CD4-positive, alpha-beta memory T cell (primary cell): Measurements from ENCODE around the gene MAOA. TPM values are rescaled to one million over a fixed set of nuclear protein-coding genes. Genes with fewer than 3 reads are reported as not detected.
A peak's percentile ranks its signal among the peaks of the same experiment; 100 is the strongest.
"Not testable (repeated sequence)": the region's sequence is repeated elsewhere in the genome, so short reads cannot be mapped to it uniquely, and the experiment has no call there.

Experiments used
- CTCF ChIA-PET: fragments of 350-600 bp; sonication (Branson Sonifier 250); formaldehyde crosslinking; loops from one replicate; lab custom pipeline; 2021; ENCODE audit warnings: inconsistent platforms; ENCODE audit not compliant: partially characterized antibody; lab: Charles Lee
- POLR2A ChIA-PET: fragments of 350-600 bp; sonication (Branson Sonifier 250); formaldehyde crosslinking; loops from one replicate; lab custom pipeline; 2021; ENCODE audit not compliant: partially characterized antibody; lab: Charles Lee
- DNase-seq, 5 donors: peaks; one replicate each; pipeline versions ENCODE4 v3.0.0 to v3.0.0-alpha.2; 2020 to 2022; ENCODE audit warnings: mixed read lengths in 1 of 5
- H3K27ac ChIP-seq: one replicate; pipeline ENCODE4 v1.7.0; 2013; ENCODE audit warnings: low read depth, low read length
- H3K27me3 ChIP-seq: 2 replicates; pipeline ENCODE4 v1.7.0; 2013; ENCODE audit warnings: mild to moderate bottlenecking, low read length, moderate library complexity; ENCODE audit not compliant: insufficient read depth
- H3K36me3 ChIP-seq: 2 replicates; pipeline ENCODE4 v1.7.0; 2013; ENCODE audit warnings: mild to moderate bottlenecking, low read length, moderate library complexity; ENCODE audit not compliant: insufficient read depth
- H3K4me1 ChIP-seq: 2 replicates; pipeline ENCODE4 v1.7.0; 2013; ENCODE audit warnings: mild to moderate bottlenecking, low read length, moderate library complexity; ENCODE audit not compliant: insufficient read depth
- H3K4me3 ChIP-seq, 2 donors: one replicate each; pipeline ENCODE4 v1.7.0; 2013; ENCODE audit warnings: low read length in 2 of 2, mild to moderate bottlenecking in 1 of 2
- H3K9me3 ChIP-seq, 2 donors: one replicate each; pipeline ENCODE4 v1.7.0; 2013; ENCODE audit warnings: low read length in 2 of 2, control low read depth in 1 of 2; ENCODE audit not compliant: control insufficient read depth in 1 of 2
- H3K27ac Mint-ChIP-seq, 7 donors: one replicate each; pipeline ENCODE4 v1.8.0; 2020 to 2021; ENCODE audit warnings: mixed read lengths in 7 of 7, mild to moderate bottlenecking in 6 of 7, inconsistent platforms in 3 of 7, moderate library complexity in 3 of 7
- H3K27me3 Mint-ChIP-seq, 2 donors: one replicate each; pipeline ENCODE4 v1.8.0; 2020 to 2021; ENCODE audit warnings: mixed read lengths in 2 of 2
- H3K36me3 Mint-ChIP-seq, 2 donors: one replicate each; pipeline ENCODE4 v1.8.0; 2020 to 2021; ENCODE audit warnings: mixed read lengths in 2 of 2, inconsistent platforms in 1 of 2, mild to moderate bottlenecking in 1 of 2
- H3K4me1 Mint-ChIP-seq, 4 donors: one replicate each; pipeline ENCODE4 v1.8.0; 2020 to 2021; ENCODE audit warnings: mixed read lengths in 4 of 4, mild to moderate bottlenecking in 1 of 4
- H3K4me3 Mint-ChIP-seq, 8 donors: one replicate each; pipeline ENCODE4 v1.8.0; 2020 to 2021; ENCODE audit warnings: mixed read lengths in 8 of 8, mild to moderate bottlenecking in 7 of 8, moderate library complexity in 6 of 8, inconsistent platforms in 3 of 8
- H3K9me3 Mint-ChIP-seq, 8 donors: one replicate each; pipeline ENCODE4 v1.8.0; 2020 to 2021; ENCODE audit warnings: mixed read lengths in 8 of 8, mild to moderate bottlenecking in 5 of 8, inconsistent platforms in 3 of 8, moderate library complexity in 1 of 8
- intact Hi-C: fragments of 100-400 bp; cut with micrococcal nuclease; formaldehyde crosslinking; loops from one replicate; pipeline ENCODE4 v1.15.1; 2023
- polyA plus RNA-seq, 2 donors: library from polyadenylated mRNA; unstranded; fragments of 300-500 nt; fragmentation: Illumina TruSeq; gene quantifications; one replicate each; pipeline ENCODE4 v1.2.3, GENCODE V29; 2021
- total RNA-seq, 2 experiments: library from RNA; stranded (reverse); gene quantifications; one replicate each; pipeline ENCODE4 v1.2.3, GENCODE V29; 2021

The MAOA gene
- total RNA-seq (under 1 TPM in 1 of 2 experiments, not detected in 1; 0.09 TPM), polyA plus RNA-seq (1 to 10 TPM in 1 of 2 donors, not detected in 1; 6.2 TPM)

GRCh38 chrX:43656005-43656494 is at the start of gene MAOA:
MAOA (plus strand) TSS chrX:43656299; CDS start chrX:43656342, 43 bp downstream.
- Histone ChIP-seq H3K4me3 (peak within 1 kb of the TSS; percentile 52 to 55), H3K4me1 (no peaks in the 10 kb centered on the region), H3K27me3 (no peaks in the 10 kb centered on the region), H3K36me3 (no peaks in the 10 kb centered on the region), H3K27ac (peak within 1 kb of the TSS; percentile 67), H3K9me3 (no peaks in the 10 kb centered on the region)
- ChIA-PET POLR2A (no interaction called here), CTCF (interaction anchor here (1.0 kb wide), 1 partner anchor 13 kb away, joined by 3 read pairs; no protein-coding TSS in a partner anchor)
- Mint-ChIP-seq H3K4me1 (peaks cover 2 to 8% (median 6%) of the 10 kb centered on the region in 4 donors), H3K4me3 (peak within 1 kb of the TSS; percentile 87 to 93 (median 89)), H3K36me3 (peaks cover 0 to 2% of the 10 kb centered on the region in 2 donors), H3K27me3 (peaks cover 0 to 1% of the 10 kb centered on the region in 2 donors), H3K27ac (peak within 1 kb of the TSS in 6 of 7 donors; percentile 53 to 91 (median 74)), H3K9me3 (no peaks in the 10 kb centered on the region)
- DNase-seq: peak in 4 of 5 donors; percentile 5 to 45 (median 10)
- intact Hi-C loops: no loop called here

GRCh38 chrX:43612400-43612799 is 43.7 kb upstream of the MAOA start:
- peaks cover 8 to 10% of the 10 kb centered on the region in 2 donors for H3K27me3 Mint-ChIP-seq
- no peaks in the 10 kb centered on the region for H3K36me3 ChIP-seq
- H3K27ac ChIP-seq: no peak overlapping the region
- DNase-seq: no peak
- no peak overlapping the region for H3K4me3 ChIP-seq
- ChIA-PET CTCF (no interaction called here), POLR2A (no interaction called here)
- H3K4me1 ChIP-seq: no peaks in the 10 kb centered on the region
- no peaks in the 10 kb centered on the region for H3K4me1 Mint-ChIP-seq
- no peak overlapping the region for H3K4me3 Mint-ChIP-seq
- no peak overlapping the region for H3K27ac Mint-ChIP-seq
- H3K9me3 Mint-ChIP-seq: peaks cover 0 to 4% (median 0%) of the 10 kb centered on the region in 8 donors
- H3K36me3 Mint-ChIP-seq: no peaks in the 10 kb centered on the region
- H3K9me3 ChIP-seq: no peaks in the 10 kb centered on the region
- intact Hi-C loops: no loop called here
- no peaks in the 10 kb centered on the region for H3K27me3 ChIP-seq

- intact Hi-C loops: no loop called here
- no peaks in the 10 kb centered on the region for H3K36me3 Mint-ChIP-seq
- H3K4me3 Mint-ChIP-seq: no peak overlapping the region
- DNase-seq: no peak
- ChIA-PET POLR2A (no interaction called here), CTCF (no interaction called here)
- peaks cover 8% of the 10 kb centered on the region in 2 donors for H3K27me3 Mint-ChIP-seq
- H3K4me1 Mint-ChIP-seq: no peaks in the 10 kb centered on the region
- no peak overlapping the region for H3K27ac Mint-ChIP-seq
- Histone ChIP-seq H3K27me3 (no peaks in the 10 kb centered on the region), H3K4me3 (no peak overlapping the region), H3K36me3 (no peaks in the 10 kb centered on the region), H3K27ac (no peak overlapping the region), H3K9me3 (no peaks in the 10 kb centered on the region), H3K4me1 (no peaks in the 10 kb centered on the region)
- H3K9me3 Mint-ChIP-seq: peaks cover 0 to 2% (median 0%) of the 10 kb centered on the region in 8 donors
Observed at GRCh38 chrX:43615660-43616059, 40.4 kb upstream of the MAOA start.

- no peaks in the 10 kb centered on the region for H3K27me3 ChIP-seq
- no peak overlapping the region for H3K27ac ChIP-seq
- Mint-ChIP-seq H3K36me3 (no peaks in the 10 kb centered on the region), H3K27ac (no peak overlapping the region), H3K27me3 (peaks cover 8% of the 10 kb centered on the region in 2 donors), H3K4me3 (no peak overlapping the region), H3K4me1 (peaks cover 0 to 4% (median 0%) of the 10 kb centered on the region in 4 donors), H3K9me3 (peaks cover 0 to 2% (median 0%) of the 10 kb centered on the region in 8 donors)
- no peaks in the 10 kb centered on the region for H3K36me3 ChIP-seq
- no peaks in the 10 kb centered on the region for H3K4me1 ChIP-seq
- ChIA-PET CTCF (interaction anchor here (0.6 kb wide), 1 partner anchor 86 kb away, joined by 3 read pairs; no protein-coding TSS in a partner anchor), POLR2A (no interaction called here)
- DNase-seq: no peak
- no peak overlapping the region for H3K4me3 ChIP-seq
- no peaks in the 10 kb centered on the region for H3K9me3 ChIP-seq
- intact Hi-C loops: no loop called here
Observed at GRCh38 chrX:43618366-43619205, 37.5 kb upstream of the MAOA start.

- CTCF ChIA-PET, H3K36me3 ChIP-seq, H3K4me3 Mint-ChIP-seq, H3K4me3 ChIP-seq, DNase-seq, intact Hi-C loops, H3K9me3 ChIP-seq, H3K27ac Mint-ChIP-seq, H3K27me3 ChIP-seq, POLR2A ChIA-PET, H3K4me1 ChIP-seq, H3K4me1 Mint-ChIP-seq, H3K36me3 Mint-ChIP-seq, H3K9me3 Mint-ChIP-seq, H3K27ac ChIP-seq, H3K27me3 Mint-ChIP-seq: not testable (repeated sequence)
Observed at GRCh38 chrX:43619861-43620260, 36.2 kb upstream of the MAOA start.

GRCh38 chrX:43627147-43627546 is 29.0 kb upstream of the MAOA start:
- H3K27ac ChIP-seq: no peak overlapping the region
- peaks cover 3 to 6% of the 10 kb centered on the region in 2 donors for H3K27me3 Mint-ChIP-seq
- H3K36me3 Mint-ChIP-seq: no peaks in the 10 kb centered on the region
- ChIA-PET POLR2A (no interaction called here), CTCF (no interaction called here)
- no peaks in the 10 kb centered on the region for H3K27me3 ChIP-seq
- peaks cover 0 to 4% (median 0%) of the 10 kb centered on the region in 4 donors for H3K4me1 Mint-ChIP-seq
- no peak overlapping the region for H3K4me3 ChIP-seq
- no peak for DNase-seq
- no peaks in the 10 kb centered on the region for H3K9me3 Mint-ChIP-seq
- H3K27ac Mint-ChIP-seq: peak overlapping the region in 1 of 7 donors; percentile 7
- intact Hi-C loops: no loop called here
- H3K4me1 ChIP-seq: no peaks in the 10 kb centered on the region
- no peaks in the 10 kb centered on the region for H3K9me3 ChIP-seq
- H3K4me3 Mint-ChIP-seq: no peak overlapping the region
- no peaks in the 10 kb centered on the region for H3K36me3 ChIP-seq

- ChIA-PET POLR2A (no interaction called here), CTCF (no interaction called here)
- Mint-ChIP-seq H3K4me1 (peaks cover 0 to 4% (median 0%) of the 10 kb centered on the region in 4 donors), H3K36me3 (no peaks in the 10 kb centered on the region), H3K9me3 (no peaks in the 10 kb centered on the region), H3K27ac (no peak overlapping the region), H3K27me3 (peaks cover 3 to 6% of the 10 kb centered on the region in 2 donors), H3K4me3 (no peak overlapping the region)
- Histone ChIP-seq H3K36me3 (no peaks in the 10 kb centered on the region), H3K4me3 (no peak overlapping the region), H3K9me3 (no peaks in the 10 kb centered on the region), H3K27ac (no peak overlapping the region), H3K27me3 (no peaks in the 10 kb centered on the region), H3K4me1 (no peaks in the 10 kb centered on the region)
- no peak for DNase-seq
- intact Hi-C loops: no loop called here
Observed at GRCh38 chrX:43627669-43628068, 28.4 kb upstream of the MAOA start.
